HCT116 (cell line): ENCODE results near the gene HIRA. TPM values are rescaled to one million over a fixed set of nuclear protein-coding genes. Genes with fewer than 3 reads are reported as not detected.
A peak's percentile ranks its signal among the peaks of the same experiment; 100 is the strongest.

Experiments used
- ATAC-seq: fragments of 200-7000 bp; cut with Tn5 transposase; 2 replicates; pipeline ENCODE4 v1.9.1; 2020; ENCODE audit warnings: mild to moderate bottlenecking, moderate library complexity
- BruUV-seq: library from RNA; stranded (reverse); fragments of 400-500 nt; replicated peaks from 2 replicates; lab custom pipeline; 2021; lab: Mats Ljungman, UMichigan
- CTCF ChIA-PET: fragments of 300-600 bp; sonication (Branson Sonifier 250); formaldehyde crosslinking; loops from one replicate; lab custom pipeline; 2021; ENCODE audit warnings: antibody characterized with exemption; lab: Charles Lee
- POLR2A ChIA-PET: fragments of 300-600, 350-600 bp; sonication (Branson Sonifier 250); formaldehyde crosslinking; loops from one replicate; lab custom pipeline; 2021; ENCODE audit warnings: antibody characterized with exemption; lab: Charles Lee
- RAD21 ChIA-PET, 2 experiments: fragments of 300-600 bp; sonication (Branson Sonifier 250); formaldehyde crosslinking; loops; one replicate each; lab custom pipeline; 2023; ENCODE audit warnings: low total read pairs in 2 of 2; ENCODE audit not compliant: uncharacterized antibody in 2 of 2, unreplicated experiment in 2 of 2, low non-redundant PET in 1 of 2; lab: Charles Lee
- DNase-seq: peaks from one replicate; pipeline ENCODE4 v3.0.0-alpha.2; 2010; ENCODE audit warnings: low read depth, low spot score
- H2AFZ ChIP-seq: fragments of 200-600 bp; shearing (Covaris generic), sonication (generic); 2 replicates; pipeline ENCODE4 v1.6.1; 2017; ENCODE audit warnings: low read depth, mixed run types, mixed read lengths, antibody characterized with exemption, low read length; ENCODE audit not compliant: poor library complexity, severe bottlenecking
- H3K27ac ChIP-seq: 2 replicates; pipeline ENCODE4 v1.5.1; 2012; ENCODE audit warnings: low read depth, low read length
- H3K27me3 ChIP-seq: fragments of 200-600 bp; sonication (generic); 2 replicates; pipeline ENCODE4 v1.6.1; 2016; ENCODE audit warnings: mixed run types, low read length, mixed read lengths; ENCODE audit not compliant: insufficient read depth
- H3K36me3 ChIP-seq, 2 experiments: fragments of 200-500 bp in 1 of 2; fragments of 200-600 bp in 1 of 2; sonication (Bioruptor generic) in 1 of 2; sonication (generic) in 1 of 2; 2 replicates each; pipeline versions ENCODE4 v1.5.1 to v1.6.1; 2014 to 2016; ENCODE audit warnings: low read length in 2 of 2, inconsistent platforms in 1 of 2, mixed read lengths in 1 of 2, mixed run types in 1 of 2; ENCODE audit not compliant: insufficient read depth in 2 of 2, control insufficient read depth in 1 of 2
- H3K4me1 ChIP-seq, 2 experiments: fragments of 200-600 bp in 1 of 2; sonication (generic) in 1 of 2; 2 replicates each; pipeline versions ENCODE4 v1.5.1 to v1.6.1; 2012 to 2017; ENCODE audit warnings: low read length in 2 of 2, inconsistent platforms in 1 of 2, mild to moderate bottlenecking in 1 of 2, mixed read lengths in 1 of 2, mixed run types in 1 of 2, moderate library complexity in 1 of 2; ENCODE audit not compliant: insufficient read depth in 2 of 2, control insufficient read depth in 1 of 2
- H3K4me2 ChIP-seq: fragments of 200-600 bp; sonication (generic); 2 replicates; pipeline ENCODE4 v1.6.1; 2017; ENCODE audit warnings: mixed run types, low read length, mixed read lengths
- H3K4me3 ChIP-seq, 2 experiments: fragments of 200-600 bp in 1 of 2; sonication (generic) in 1 of 2; replicated peaks in 1 of 2; 2 replicates each; pipeline ENCODE4 v1.5.1; 2011 to 2016; ENCODE audit warnings: low read length in 2 of 2, control low read depth in 1 of 2, low read depth in 1 of 2, mild to moderate bottlenecking in 1 of 2, mixed read lengths in 1 of 2, mixed run types in 1 of 2
- H3K79me2 ChIP-seq: fragments of 200-600 bp; sonication (generic); 2 replicates; pipeline ENCODE4 v1.6.1; 2017; ENCODE audit warnings: mild to moderate bottlenecking, mixed run types, low read length, moderate library complexity, mixed read lengths; ENCODE audit not compliant: insufficient read depth
- H3K9ac ChIP-seq: fragments of 200-600 bp; sonication (generic); 2 replicates; pipeline ENCODE4 v1.6.1; 2016; ENCODE audit warnings: low read length, mixed read lengths
- H3K9me2 ChIP-seq: fragments of 200-600 bp; sonication (generic), shearing (Covaris generic); 2 replicates; pipeline ENCODE4 v1.6.1; 2017; ENCODE audit warnings: mixed run types, mild to moderate bottlenecking, moderate library complexity; ENCODE audit not compliant: insufficient read depth
- H3K9me3 ChIP-seq, 2 experiments: fragments of 200-500 bp in 1 of 2; fragments of 200-600 bp in 1 of 2; sonication (Bioruptor generic) in 1 of 2; sonication (generic) in 1 of 2; 2 replicates each; pipeline ENCODE4 v1.6.1; 2014 to 2017; ENCODE audit warnings: low read length in 2 of 2, mixed read lengths in 2 of 2, inconsistent platforms in 1 of 2, low read depth in 1 of 2, mild to moderate bottlenecking in 1 of 2, mixed run types in 1 of 2, moderate library complexity in 1 of 2; ENCODE audit not compliant: control insufficient read depth in 1 of 2, insufficient read depth in 1 of 2
- H4K20me1 ChIP-seq: fragments of 200-600 bp; sonication (generic), shearing (Covaris generic); 2 replicates; pipeline ENCODE4 v1.6.1; 2017; ENCODE audit warnings: mixed run types, mild to moderate bottlenecking, moderate library complexity; ENCODE audit not compliant: insufficient read depth
- CEBPB ChIP-seq: IDR thresholded peaks from 2 replicates; pipeline ENCODE4 v1.6.1; 2012; ENCODE audit warnings: low read depth
- EGR1 ChIP-seq: IDR thresholded peaks from 2 replicates; pipeline ENCODE4 v1.6.1; 2012; ENCODE audit warnings: low read depth
- ELF1 ChIP-seq: IDR thresholded peaks from 2 replicates; pipeline ENCODE4 v1.6.1; 2012; ENCODE audit warnings: low read depth, borderline replicate concordance
- FOSL1 ChIP-seq: IDR thresholded peaks from 2 replicates; pipeline ENCODE4 v1.6.1; 2012; ENCODE audit warnings: low read depth
- JUND ChIP-seq: IDR thresholded peaks from 2 replicates; pipeline ENCODE4 v1.6.1; 2012
- MAX ChIP-seq: IDR thresholded peaks from 2 replicates; pipeline ENCODE4 v1.6.1; 2012
- POLR2A ChIP-seq: IDR thresholded peaks from 2 replicates; pipeline ENCODE4 v1.7.0; 2011; ENCODE audit warnings: borderline replicate concordance; ENCODE audit not compliant: insufficient read depth, insufficient read length; ENCODE audit errors: extremely low read depth
- POLR2AphosphoS5 ChIP-seq: IDR thresholded peaks from 2 replicates; pipeline ENCODE4 v1.6.1; 2011; ENCODE audit warnings: mild to moderate bottlenecking, low read depth, low read length, moderate library complexity
- RAD21 ChIP-seq: IDR thresholded peaks from 2 replicates; pipeline ENCODE4 v1.6.1; 2012; ENCODE audit warnings: low read depth, mild to moderate bottlenecking
- REST ChIP-seq: IDR thresholded peaks from 2 replicates; pipeline ENCODE4 v1.6.1; 2012; ENCODE audit warnings: low read depth
- SIN3A ChIP-seq: IDR thresholded peaks from 2 replicates; pipeline ENCODE4 v1.6.1; 2012; ENCODE audit warnings: low read depth
- SRF ChIP-seq: IDR thresholded peaks from 2 replicates; pipeline ENCODE4 v1.6.1; 2012; ENCODE audit warnings: low read depth
- TCF7L2 ChIP-seq: IDR thresholded peaks from 2 replicates; pipeline ENCODE4 v1.7.0; 2011; ENCODE audit warnings: borderline replicate concordance, inconsistent platforms; ENCODE audit not compliant: insufficient read depth, insufficient read length; ENCODE audit errors: extremely low read depth
- ZFX ChIP-seq: fragments of 450-650 bp; IDR thresholded peaks from 2 replicates; pipeline ENCODE4 v1.6.1; 2017
- ZNF274 ChIP-seq: fragments of 200-500 bp; sonication (Bioruptor generic); IDR thresholded peaks from 2 replicates; pipeline ENCODE4 v1.6.1; 2014; ENCODE audit warnings: mild to moderate bottlenecking, low read depth, low read length, inconsistent platforms
- intact Hi-C: fragments of 100-400 bp; cut with micrococcal nuclease; formaldehyde crosslinking; loops from 2 replicates; pipeline ENCODE4 v1.10.0; 2022
- total RNA-seq: library from RNA; stranded (reverse); gene quantifications from one replicate; pipeline ENCODE4 v1.2.1, GENCODE V29; 2021; ENCODE audit not compliant: unreplicated experiment

Gene HIRA
- total RNA-seq, 1 experiment from 2014 or later = 30.6 TPM

GRCh38 chr22:19291218-19291579 lies 140.3 kb downstream of the HIRA start:
- BruUV-seq = no TSS peak

More at GRCh38 chr22:19291218-19291579, 140.3 kb downstream of the HIRA start:
- Histone ChIP-seq H3K4me3 (peak overlapping the region; percentile 62 to 75), H3K36me3 (no peaks in the 10 kb centered on the region), H3K9ac (peak overlapping the region; percentile 65), H3K9me3 (no peaks in the 10 kb centered on the region), H3K79me2 (no peaks in the 10 kb centered on the region), H3K27ac (peak overlapping the region; percentile 63; the same call in 1 of the 2 replicates), H4K20me1 (no peaks in the 10 kb centered on the region), H3K4me2 (peak overlapping the region; percentile 89), H3K4me1 (peaks cover 9 to 18% of the 10 kb centered on the region in 2 experiments), H3K9me2 (no peaks in the 10 kb centered on the region), H3K27me3 (no peaks in the 10 kb centered on the region), H2AFZ (no peak overlapping the region)
- intact Hi-C loops = loop anchor here (10.0 kb wide), 1 partner anchor 424 kb away; the partner anchor contains the start of gene SEPTIN5
- ChIA-PET POLR2A (interaction anchor here (0.7 to 1.2 kb wide), 5 partner anchors 9 to 113 kb away, joined by 3 to 6 read pairs (median 3); partner anchors contain the start of gene SLC25A1), RAD21 (interaction anchor here (0.6 to 0.7 kb wide), 2 partner anchors 111 to 112 kb away, joined by 3 to 5 read pairs; partner anchors contain the start of gene SLC25A1 (in 1 of the 2)), CTCF (interaction anchor here (1.1 kb wide), 1 partner anchor 9 kb away, joined by 9 read pairs; no protein-coding TSS in a partner anchor)
- DNase-seq = no peak
- ATAC-seq = peak; percentile 75
- TF ChIP-seq TCF7L2 (no peak), REST (no peak), FOSL1 (no peak), JUND (no peak), MAX (no peak), ZNF274 (no peak), ZFX (no peak), ELF1 (no peak), POLR2AphosphoS5 (no peak), SIN3A (no peak), EGR1 (no peak), CEBPB (no peak), POLR2A (no peak), RAD21 (no peak), SRF (no peak)
